ENCODE results near the gene SEMA3A. TPM values are rescaled to one million over a fixed set of nuclear protein-coding genes. Genes with fewer than 3 reads are reported as not detected.

Gene SEMA3A
- total and polyA plus RNA-seq, 4 donors: 0.13 to 0.56 (median 0.20) TPM

DNA sequence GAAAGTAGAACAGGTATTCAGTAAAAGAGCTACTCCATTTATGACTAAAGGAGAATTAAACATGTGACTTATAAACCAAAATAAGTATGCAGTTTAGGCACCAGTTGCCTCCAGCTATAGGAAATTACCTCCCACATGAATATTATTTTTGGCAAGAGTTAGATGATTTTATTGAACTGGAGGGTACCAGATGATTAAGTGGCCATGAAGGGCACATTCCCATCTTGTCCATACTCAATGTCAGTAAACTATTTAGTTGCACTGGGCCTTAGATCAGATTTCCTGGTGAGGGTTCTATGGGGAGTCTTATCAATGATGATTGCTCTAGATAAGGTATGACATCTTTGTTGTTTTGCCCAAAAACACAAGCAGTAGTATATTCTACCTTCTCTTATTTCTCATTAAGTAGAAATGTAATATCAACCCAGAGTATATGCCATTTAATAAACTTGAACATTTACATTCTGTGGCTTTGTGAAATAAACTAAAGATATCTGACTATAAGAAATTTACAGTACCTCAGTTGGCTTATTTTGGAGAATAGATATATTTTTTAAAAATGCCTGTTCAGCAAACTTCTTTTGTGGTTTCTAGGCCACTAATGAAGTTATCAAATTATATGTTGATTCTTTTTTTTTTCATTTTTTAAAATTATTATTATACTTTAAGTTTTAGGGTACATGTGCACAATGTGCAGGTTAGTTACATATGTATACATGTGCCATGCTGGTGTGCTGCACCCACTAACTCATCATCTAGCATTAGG, 145.3 kb downstream of the SEMA3A start:
- no peaks in the 10 kb centered on the region for H3K36me3 ChIP-seq (ENCODE audit: control insufficient read depth in 4 of 4, insufficient read depth in 3 of 4, low read depth in 1 of 4, low read length in 3 of 4)
- H3K27ac ChIP-seq (ENCODE audit: low read depth in 1 of 2, low read length in 2 of 2): no peak overlapping the region
- H3K27me3 ChIP-seq (ENCODE audit: control insufficient read depth in 4 of 4, insufficient read depth in 4 of 4, low read length in 3 of 4): no peaks in the 10 kb centered on the region
- no peaks in the 10 kb centered on the region for H3K9me3 ChIP-seq (ENCODE audit: control insufficient read depth in 4 of 4, low read length in 3 of 4)
- H3K4me3 ChIP-seq (ENCODE audit: low read depth in 1 of 3, low read length in 3 of 3): no peak overlapping the region
- H3K4me1 ChIP-seq (ENCODE audit: control insufficient read depth in 4 of 4, insufficient read depth in 4 of 4, low read length in 3 of 4): no peaks in the 10 kb centered on the region
- no peak for DNase-seq (ENCODE audit: low spot score)
- TF ChIP-seq, protein P1, sequence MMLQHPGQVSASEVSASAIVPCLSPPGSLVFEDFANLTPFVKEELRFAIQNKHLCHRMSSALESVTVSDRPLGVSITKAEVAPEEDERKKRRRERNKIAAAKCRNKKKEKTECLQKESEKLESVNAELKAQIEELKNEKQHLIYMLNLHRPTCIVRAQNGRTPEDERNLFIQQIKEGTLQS (IDR thresholded peaks at IDR 0.05): no peak
- TF ChIP-seq EGR1 (IDR thresholded peaks at IDR 0.05; ENCODE audit: low read depth in 2 of 2) (no peak), FOXA2 (IDR thresholded peaks at IDR 0.05) (no peak), YY1 (IDR thresholded peaks at IDR 0.05) (no peak), RXRA (IDR thresholded peaks at IDR 0.05) (no peak), RAD21 (IDR thresholded peaks at IDR 0.05) (no peak)
- TF ChIP-seq, protein P2, sequence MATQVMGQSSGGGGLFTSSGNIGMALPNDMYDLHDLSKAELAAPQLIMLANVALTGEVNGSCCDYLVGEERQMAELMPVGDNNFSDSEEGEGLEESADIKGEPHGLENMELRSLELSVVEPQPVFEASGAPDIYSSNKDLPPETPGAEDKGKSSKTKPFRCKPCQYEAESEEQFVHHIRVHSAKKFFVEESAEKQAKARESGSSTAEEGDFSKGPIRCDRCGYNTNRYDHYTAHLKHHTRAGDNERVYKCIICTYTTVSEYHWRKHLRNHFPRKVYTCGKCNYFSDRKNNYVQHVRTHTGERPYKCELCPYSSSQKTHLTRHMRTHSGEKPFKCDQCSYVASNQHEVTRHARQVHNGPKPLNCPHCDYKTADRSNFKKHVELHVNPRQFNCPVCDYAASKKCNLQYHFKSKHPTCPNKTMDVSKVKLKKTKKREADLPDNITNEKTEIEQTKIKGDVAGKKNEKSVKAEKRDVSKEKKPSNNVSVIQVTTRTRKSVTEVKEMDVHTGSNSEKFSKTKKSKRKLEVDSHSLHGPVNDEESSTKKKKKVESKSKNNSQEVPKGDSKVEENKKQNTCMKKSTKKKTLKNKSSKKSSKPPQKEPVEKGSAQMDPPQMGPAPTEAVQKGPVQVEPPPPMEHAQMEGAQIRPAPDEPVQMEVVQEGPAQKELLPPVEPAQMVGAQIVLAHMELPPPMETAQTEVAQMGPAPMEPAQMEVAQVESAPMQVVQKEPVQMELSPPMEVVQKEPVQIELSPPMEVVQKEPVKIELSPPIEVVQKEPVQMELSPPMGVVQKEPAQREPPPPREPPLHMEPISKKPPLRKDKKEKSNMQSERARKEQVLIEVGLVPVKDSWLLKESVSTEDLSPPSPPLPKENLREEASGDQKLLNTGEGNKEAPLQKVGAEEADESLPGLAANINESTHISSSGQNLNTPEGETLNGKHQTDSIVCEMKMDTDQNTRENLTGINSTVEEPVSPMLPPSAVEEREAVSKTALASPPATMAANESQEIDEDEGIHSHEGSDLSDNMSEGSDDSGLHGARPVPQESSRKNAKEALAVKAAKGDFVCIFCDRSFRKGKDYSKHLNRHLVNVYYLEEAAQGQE (IDR thresholded peaks at IDR 0.05): no peak
- TF ChIP-seq, protein P3, sequence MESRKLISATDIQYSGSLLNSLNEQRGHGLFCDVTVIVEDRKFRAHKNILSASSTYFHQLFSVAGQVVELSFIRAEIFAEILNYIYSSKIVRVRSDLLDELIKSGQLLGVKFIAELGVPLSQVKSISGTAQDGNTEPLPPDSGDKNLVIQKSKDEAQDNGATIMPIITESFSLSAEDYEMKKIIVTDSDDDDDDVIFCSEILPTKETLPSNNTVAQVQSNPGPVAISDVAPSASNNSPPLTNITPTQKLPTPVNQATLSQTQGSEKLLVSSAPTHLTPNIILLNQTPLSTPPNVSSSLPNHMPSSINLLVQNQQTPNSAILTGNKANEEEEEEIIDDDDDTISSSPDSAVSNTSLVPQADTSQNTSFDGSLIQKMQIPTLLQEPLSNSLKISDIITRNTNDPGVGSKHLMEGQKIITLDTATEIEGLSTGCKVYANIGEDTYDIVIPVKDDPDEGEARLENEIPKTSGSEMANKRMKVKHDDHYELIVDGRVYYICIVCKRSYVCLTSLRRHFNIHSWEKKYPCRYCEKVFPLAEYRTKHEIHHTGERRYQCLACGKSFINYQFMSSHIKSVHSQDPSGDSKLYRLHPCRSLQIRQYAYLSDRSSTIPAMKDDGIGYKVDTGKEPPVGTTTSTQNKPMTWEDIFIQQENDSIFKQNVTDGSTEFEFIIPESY (IDR thresholded peaks at IDR 0.05): no peak
- no peak overlapping the region for H3K9ac ChIP-seq (ENCODE audit: low read depth in 1 of 2, low read length in 2 of 2)

DNA sequence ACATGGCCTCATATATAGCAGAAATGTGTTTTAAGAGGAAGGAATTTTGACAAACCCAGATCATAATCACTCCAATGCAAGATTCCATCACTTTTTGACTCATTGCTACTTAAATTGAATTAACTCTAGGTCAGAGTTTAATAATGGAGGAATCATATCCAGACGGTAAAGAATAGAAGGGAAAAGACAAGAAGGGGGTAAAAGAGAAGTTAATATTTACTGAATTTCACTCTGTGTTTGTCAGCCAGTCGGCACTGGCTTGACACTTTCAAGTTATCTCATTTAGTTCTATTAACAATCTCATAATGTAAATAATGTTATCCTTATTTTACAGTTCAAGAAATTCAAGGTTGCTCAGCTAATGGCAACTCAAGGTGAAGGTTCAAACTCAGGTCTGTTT, 147.5 kb downstream of the SEMA3A start:
- Histone ChIP-seq H3K9ac (ENCODE audit: low read depth in 1 of 2, low read length in 2 of 2) (no peak overlapping the region), H3K4me1 (ENCODE audit: control insufficient read depth in 4 of 4, insufficient read depth in 4 of 4, low read length in 3 of 4) (no peaks in the 10 kb centered on the region), H3K9me3 (ENCODE audit: control insufficient read depth in 4 of 4, low read length in 3 of 4) (no peaks in the 10 kb centered on the region), H3K36me3 (ENCODE audit: control insufficient read depth in 4 of 4, insufficient read depth in 3 of 4, low read depth in 1 of 4, low read length in 3 of 4) (no peaks in the 10 kb centered on the region), H3K27ac (ENCODE audit: low read depth in 1 of 2, low read length in 2 of 2) (no peak overlapping the region), H3K4me3 (ENCODE audit: low read depth in 1 of 3, low read length in 3 of 3) (no peak overlapping the region), H3K27me3 (ENCODE audit: control insufficient read depth in 4 of 4, insufficient read depth in 4 of 4, low read length in 3 of 4) (no peaks in the 10 kb centered on the region)
- TF ChIP-seq, protein P1 (IDR thresholded peaks at IDR 0.05): no peak
- TF ChIP-seq GABPA (IDR thresholded peaks at IDR 0.05 in 1 of 2, conservative IDR thresholded peaks at IDR 0.05 in 1 of 2): no peak
- TF ChIP-seq RXRA (IDR thresholded peaks at IDR 0.05): no peak
- no peak for TF ChIP-seq FOXA1 (IDR thresholded peaks at IDR 0.05)
- no peak for TF ChIP-seq TAF1 (conservative IDR thresholded peaks at IDR 0.05)
- no peak for TF ChIP-seq FOXA2 (IDR thresholded peaks at IDR 0.05)
- no peak for TF ChIP-seq EGR1 (IDR thresholded peaks at IDR 0.05; ENCODE audit: low read depth in 2 of 2)
- TF ChIP-seq SP1 (IDR thresholded peaks at IDR 0.05): no peak
- TF ChIP-seq HNF4G (IDR thresholded peaks at IDR 0.05): no peak
- TF ChIP-seq, protein P4, sequence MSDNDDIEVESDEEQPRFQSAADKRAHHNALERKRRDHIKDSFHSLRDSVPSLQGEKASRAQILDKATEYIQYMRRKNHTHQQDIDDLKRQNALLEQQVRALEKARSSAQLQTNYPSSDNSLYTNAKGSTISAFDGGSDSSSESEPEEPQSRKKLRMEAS (IDR thresholded peaks at IDR 0.05): no peak
- whole genome bisulfite sequencing: 36% methylated on average over 2 of the region's 2 CpGs
- no peak for DNase-seq (ENCODE audit: low spot score)

Measured in liver (tissue), 9 donors.